Neural cell (in vitro differentiated cells): Measurements from ENCODE around the gene SLC16A12. TPM values are rescaled to one million over a fixed set of nuclear protein-coding genes. Genes with fewer than 3 reads are reported as not detected.

Source experiments
- H2AFZ ChIP-seq: fragments of 200-600, 300-800 bp; sonication (generic), shearing (Covaris generic); 2 replicates; pipeline ENCODE4 v1.6.0; 2014; ENCODE audit warnings: low read depth, mild to moderate bottlenecking, antibody characterized with exemption, low read length, moderate library complexity
- H3F3A ChIP-seq: fragments of 200-600 bp; shearing (Covaris generic); 2 replicates; pipeline ENCODE4 v1.6.1; 2016; ENCODE audit warnings: mild to moderate bottlenecking, moderate library complexity, mixed read lengths, antibody characterized with exemption, low read length; ENCODE audit not compliant: insufficient read depth, poor library complexity, severe bottlenecking
- H3K27ac ChIP-seq: fragments of 200-600, 300-800 bp; sonication (generic), shearing (Covaris generic); 2 replicates; pipeline ENCODE4 v1.5.1; 2014; ENCODE audit warnings: mild to moderate bottlenecking, low read length, moderate library complexity
- H3K27me3 ChIP-seq: fragments of 300-800, 200-600 bp; sonication (generic), shearing (Covaris generic); 2 replicates; pipeline ENCODE4 v1.6.0; 2014; ENCODE audit warnings: mild to moderate bottlenecking, low read depth, low read length, moderate library complexity; ENCODE audit not compliant: insufficient read depth
- H3K36me3 ChIP-seq: fragments of 300-800, 200-600 bp; sonication (generic), shearing (Covaris generic); 2 replicates; pipeline ENCODE4 v1.5.1; 2014; ENCODE audit warnings: mild to moderate bottlenecking, antibody characterized with exemption, low read length, moderate library complexity; ENCODE audit not compliant: insufficient read depth
- H3K4me2 ChIP-seq: fragments of 300-800, 200-600 bp; sonication (generic), shearing (Covaris generic); 2 replicates; pipeline ENCODE4 v1.6.0; 2014; ENCODE audit warnings: mild to moderate bottlenecking, low read length
- H3K4me3 ChIP-seq: fragments of 300-800, 200-600 bp; sonication (generic), shearing (Covaris generic); 2 replicates; pipeline ENCODE4 v1.5.1; 2014; ENCODE audit warnings: mild to moderate bottlenecking, low read length, moderate library complexity
- H3K79me2 ChIP-seq: fragments of 200-600 bp; shearing (Covaris generic); replicated peaks from 2 replicates; pipeline ENCODE4 v1.6.0; 2014; ENCODE audit warnings: mild to moderate bottlenecking, low read length, moderate library complexity; ENCODE audit not compliant: insufficient read depth
- H3K9ac ChIP-seq: fragments of 300-800, 200-600 bp; sonication (generic), shearing (Covaris generic); 2 replicates; pipeline ENCODE4 v1.6.1; 2016; ENCODE audit warnings: mild to moderate bottlenecking, low read length, mixed read lengths
- H3K9me2 ChIP-seq: fragments of 200-600 bp; shearing (Covaris generic); 2 replicates; pipeline ENCODE4 v1.6.1; 2016; ENCODE audit warnings: mild to moderate bottlenecking, low read length, mixed read lengths; ENCODE audit not compliant: insufficient read depth
- H3K9me3 ChIP-seq: fragments of 200-600, 300-800 bp; sonication (generic), shearing (Covaris generic); 2 replicates; pipeline ENCODE4 v1.6.1; 2016; ENCODE audit warnings: mild to moderate bottlenecking, mixed run types, low read length, moderate library complexity, mixed read lengths
- H4K20me1 ChIP-seq: fragments of 200-600 bp; shearing (Covaris generic); 2 replicates; pipeline ENCODE4 v1.6.1; 2016; ENCODE audit warnings: mild to moderate bottlenecking, mixed run types; ENCODE audit not compliant: insufficient read depth
- EP300 ChIP-seq: fragments of 450-650 bp; conservative IDR thresholded peaks from 2 replicates; pipeline ENCODE4 v1.6.1; 2014; ENCODE audit warnings: antibody characterized with exemption, mild to moderate bottlenecking, moderate library complexity; ENCODE audit not compliant: poor library complexity, severe bottlenecking
- EZH2 ChIP-seq: fragments of 200-600, 300-800 bp; shearing (Covaris generic), sonication (generic); IDR thresholded peaks from 2 replicates; pipeline ENCODE4 v1.6.1; 2014; ENCODE audit warnings: antibody characterized with exemption, low read length, borderline replicate concordance, mild to moderate bottlenecking; ENCODE audit not compliant: insufficient read depth, poor library complexity, severe bottlenecking
- MXI1 ChIP-seq: fragments of 450-650 bp; conservative IDR thresholded peaks from 2 replicates; pipeline ENCODE4 v1.6.1; 2014; ENCODE audit warnings: antibody characterized with exemption, mild to moderate bottlenecking; ENCODE audit not compliant: poor library complexity, severe bottlenecking
- POLR2AphosphoS5 ChIP-seq: IDR thresholded peaks from 2 replicates; pipeline ENCODE4 v1.6.1; 2012
- RAD21 ChIP-seq: fragments of 450-650 bp; conservative IDR thresholded peaks from 2 replicates; pipeline ENCODE4 v1.6.1; 2014; ENCODE audit warnings: antibody characterized with exemption, mild to moderate bottlenecking, moderate library complexity
- SMC3 ChIP-seq: fragments of 450-650 bp; conservative IDR thresholded peaks from 2 replicates; pipeline ENCODE4 v1.6.1; 2014; ENCODE audit warnings: antibody characterized with exemption, mild to moderate bottlenecking, moderate library complexity; ENCODE audit not compliant: poor library complexity
- TAF1 ChIP-seq: IDR thresholded peaks from 2 replicates; pipeline ENCODE4 v1.6.1; 2012; ENCODE audit warnings: low read depth
- polyA plus RNA-seq: library from polyadenylated mRNA; depleted of rRNA; stranded (reverse); fragments of >200 nt; gene quantifications from 2 replicates; pipeline ENCODE4 v1.2.3, GENCODE V29; 2014
- TF ChIP-seq, protein P1 (sequence below): fragments of 450-650 bp; IDR thresholded peaks from 2 replicates; pipeline ENCODE4 v1.5.1; 2014; ENCODE audit warnings: antibody characterized with exemption, mild to moderate bottlenecking, moderate library complexity; ENCODE audit not compliant: poor library complexity, severe bottlenecking
- TF ChIP-seq, protein P2 (sequence below): IDR thresholded peaks from 2 replicates; pipeline ENCODE4 v1.6.1; 2012; ENCODE audit warnings: borderline replicate concordance

The SLC16A12 gene
- polyA plus RNA-seq, 1 donor from 2014 or later = 0.04 TPM

DNA sequence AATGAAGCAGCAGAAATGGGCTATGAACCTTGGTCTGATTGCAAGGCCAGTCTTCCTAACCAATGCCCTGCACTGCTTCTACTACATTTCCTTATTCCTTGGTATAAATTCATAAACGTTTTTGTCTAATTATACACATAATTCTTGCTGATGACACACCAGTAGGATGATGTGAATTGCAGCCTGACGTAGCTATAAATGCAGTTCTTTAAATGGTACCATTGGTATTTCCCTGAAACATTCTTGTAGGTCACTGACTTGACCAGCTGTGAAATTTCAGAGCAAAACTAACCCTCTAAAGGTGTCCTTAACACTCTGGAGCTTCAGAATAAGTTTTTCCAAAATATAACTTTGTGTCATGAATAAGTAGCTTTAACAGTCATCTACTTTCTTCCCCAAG lies 70.2 kb downstream of the SLC16A12 start:
- H3K79me2 ChIP-seq = no peaks in the 10 kb centered on the region
- H3K4me3 ChIP-seq = no peak overlapping the region
- TF ChIP-seq EZH2 = no peak
- TF ChIP-seq EP300 = no peak
- TF ChIP-seq TAF1 = no peak
- no peak for TF ChIP-seq RAD21
- no peak for TF ChIP-seq MXI1

DNA sequence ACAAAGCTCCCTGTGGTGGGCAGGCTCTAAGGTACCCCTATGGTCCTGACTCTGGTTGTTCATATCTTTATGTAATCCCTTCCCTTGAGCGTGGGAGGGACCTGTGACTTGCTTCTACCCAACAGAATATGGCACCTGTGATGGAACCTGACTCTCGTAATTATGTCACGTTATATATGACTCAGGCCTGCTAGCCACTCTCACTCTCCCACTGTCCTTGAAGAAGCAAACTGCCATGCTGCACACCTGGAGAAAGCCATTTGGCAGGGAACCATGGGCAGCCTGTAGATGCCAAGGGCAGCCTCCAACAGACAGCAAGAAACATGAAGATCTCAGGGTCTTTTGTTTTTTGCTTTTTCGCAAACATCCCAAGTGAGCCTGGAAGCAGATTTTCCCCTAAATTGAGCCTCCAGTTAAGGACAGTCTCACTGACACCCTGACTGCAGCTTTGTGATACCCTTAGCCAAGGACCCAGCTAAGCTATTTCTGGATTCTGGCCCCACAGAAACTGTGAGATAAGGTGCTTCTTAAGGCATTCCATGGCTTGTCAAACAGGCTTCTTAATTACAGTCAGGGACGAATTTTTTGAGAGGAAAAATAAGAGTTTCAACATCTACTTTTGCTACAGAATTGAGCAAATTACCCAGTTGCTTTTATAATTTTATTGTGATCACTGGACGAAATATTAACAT lies 71.4 kb downstream of the SLC16A12 start:
- Histone ChIP-seq H3K9me3 (no peaks in the 10 kb centered on the region), H3K4me2 (no peak overlapping the region), H3K79me2 (no peaks in the 10 kb centered on the region), H3F3A (no peaks in the 10 kb centered on the region), H3K4me3 (no peak overlapping the region), H3K9me2 (no peaks in the 10 kb centered on the region), H3K9ac (no peak overlapping the region), H4K20me1 (no peaks in the 10 kb centered on the region), H3K27ac (no peak overlapping the region), H3K27me3 (no peaks in the 10 kb centered on the region), H2AFZ (no peak overlapping the region), H3K36me3 (no peaks in the 10 kb centered on the region)
- TF ChIP-seq, protein P1, sequence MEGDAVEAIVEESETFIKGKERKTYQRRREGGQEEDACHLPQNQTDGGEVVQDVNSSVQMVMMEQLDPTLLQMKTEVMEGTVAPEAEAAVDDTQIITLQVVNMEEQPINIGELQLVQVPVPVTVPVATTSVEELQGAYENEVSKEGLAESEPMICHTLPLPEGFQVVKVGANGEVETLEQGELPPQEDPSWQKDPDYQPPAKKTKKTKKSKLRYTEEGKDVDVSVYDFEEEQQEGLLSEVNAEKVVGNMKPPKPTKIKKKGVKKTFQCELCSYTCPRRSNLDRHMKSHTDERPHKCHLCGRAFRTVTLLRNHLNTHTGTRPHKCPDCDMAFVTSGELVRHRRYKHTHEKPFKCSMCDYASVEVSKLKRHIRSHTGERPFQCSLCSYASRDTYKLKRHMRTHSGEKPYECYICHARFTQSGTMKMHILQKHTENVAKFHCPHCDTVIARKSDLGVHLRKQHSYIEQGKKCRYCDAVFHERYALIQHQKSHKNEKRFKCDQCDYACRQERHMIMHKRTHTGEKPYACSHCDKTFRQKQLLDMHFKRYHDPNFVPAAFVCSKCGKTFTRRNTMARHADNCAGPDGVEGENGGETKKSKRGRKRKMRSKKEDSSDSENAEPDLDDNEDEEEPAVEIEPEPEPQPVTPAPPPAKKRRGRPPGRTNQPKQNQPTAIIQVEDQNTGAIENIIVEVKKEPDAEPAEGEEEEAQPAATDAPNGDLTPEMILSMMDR = no peak
- no peak for TF ChIP-seq TAF1
- TF ChIP-seq EP300 = no peak
- TF ChIP-seq MXI1 = no peak
- no peak for TF ChIP-seq SMC3
- no peak for TF ChIP-seq EZH2
- TF ChIP-seq, protein P2, sequence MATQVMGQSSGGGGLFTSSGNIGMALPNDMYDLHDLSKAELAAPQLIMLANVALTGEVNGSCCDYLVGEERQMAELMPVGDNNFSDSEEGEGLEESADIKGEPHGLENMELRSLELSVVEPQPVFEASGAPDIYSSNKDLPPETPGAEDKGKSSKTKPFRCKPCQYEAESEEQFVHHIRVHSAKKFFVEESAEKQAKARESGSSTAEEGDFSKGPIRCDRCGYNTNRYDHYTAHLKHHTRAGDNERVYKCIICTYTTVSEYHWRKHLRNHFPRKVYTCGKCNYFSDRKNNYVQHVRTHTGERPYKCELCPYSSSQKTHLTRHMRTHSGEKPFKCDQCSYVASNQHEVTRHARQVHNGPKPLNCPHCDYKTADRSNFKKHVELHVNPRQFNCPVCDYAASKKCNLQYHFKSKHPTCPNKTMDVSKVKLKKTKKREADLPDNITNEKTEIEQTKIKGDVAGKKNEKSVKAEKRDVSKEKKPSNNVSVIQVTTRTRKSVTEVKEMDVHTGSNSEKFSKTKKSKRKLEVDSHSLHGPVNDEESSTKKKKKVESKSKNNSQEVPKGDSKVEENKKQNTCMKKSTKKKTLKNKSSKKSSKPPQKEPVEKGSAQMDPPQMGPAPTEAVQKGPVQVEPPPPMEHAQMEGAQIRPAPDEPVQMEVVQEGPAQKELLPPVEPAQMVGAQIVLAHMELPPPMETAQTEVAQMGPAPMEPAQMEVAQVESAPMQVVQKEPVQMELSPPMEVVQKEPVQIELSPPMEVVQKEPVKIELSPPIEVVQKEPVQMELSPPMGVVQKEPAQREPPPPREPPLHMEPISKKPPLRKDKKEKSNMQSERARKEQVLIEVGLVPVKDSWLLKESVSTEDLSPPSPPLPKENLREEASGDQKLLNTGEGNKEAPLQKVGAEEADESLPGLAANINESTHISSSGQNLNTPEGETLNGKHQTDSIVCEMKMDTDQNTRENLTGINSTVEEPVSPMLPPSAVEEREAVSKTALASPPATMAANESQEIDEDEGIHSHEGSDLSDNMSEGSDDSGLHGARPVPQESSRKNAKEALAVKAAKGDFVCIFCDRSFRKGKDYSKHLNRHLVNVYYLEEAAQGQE = no peak
- no peak for TF ChIP-seq RAD21
- TF ChIP-seq POLR2AphosphoS5 = no peak

More for the DNA sequence above, 70.2 kb downstream of the SLC16A12 start:
- Histone ChIP-seq H2AFZ (no peak overlapping the region), H3K27ac (no peak overlapping the region), H3F3A (no peaks in the 10 kb centered on the region), H3K9me2 (no peaks in the 10 kb centered on the region), H3K4me2 (no peak overlapping the region), H3K9me3 (no peaks in the 10 kb centered on the region), H4K20me1 (no peaks in the 10 kb centered on the region), H3K9ac (no peak overlapping the region), H3K27me3 (no peaks in the 10 kb centered on the region), H3K36me3 (no peaks in the 10 kb centered on the region)
